DOHH2 (cell line): ENCODE data around the gene EIF6.

ENCODE experiments used
- EZH2phosphoT487 ChIP-seq: fragments of 200-600 bp; sonication (generic); IDR thresholded peaks from 2 replicates; pipeline ENCODE4 v1.6.1; 2017; ENCODE audit warnings: borderline replicate concordance, mild to moderate bottlenecking, antibody characterized with exemption, low read length, moderate library complexity, mixed read lengths
- TF ChIP-seq, protein P1 (sequence below): fragments of 200-600 bp; sonication (generic); IDR thresholded peaks from one replicate; pipeline ENCODE4 v1.5.1; 2014; ENCODE audit warnings: antibody characterized with exemption, mild to moderate bottlenecking, low read depth, low read length; ENCODE audit not compliant: poor library complexity, severe bottlenecking

DNA sequence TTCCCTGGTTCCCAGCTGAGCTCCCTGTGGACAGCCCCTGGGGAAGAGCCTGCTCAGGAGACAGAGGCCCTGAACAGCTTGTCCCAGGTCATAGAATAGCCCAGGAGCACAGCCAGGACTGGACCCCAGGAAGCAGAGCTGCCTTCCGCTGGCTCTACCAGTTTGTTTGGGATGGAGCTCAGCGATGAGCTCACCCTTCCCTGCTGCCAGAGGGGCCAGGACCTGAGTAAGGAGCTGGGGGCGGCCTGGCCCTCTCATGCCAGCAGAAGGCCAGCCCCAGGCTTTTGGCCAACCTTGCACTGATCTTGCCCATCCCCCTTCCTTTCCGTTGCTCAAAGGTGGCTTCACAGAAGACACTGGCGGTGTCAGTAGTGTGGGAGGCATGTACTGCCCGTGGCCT, 24.1 kb downstream of the EIF6 start:
- TF ChIP-seq, protein P1, sequence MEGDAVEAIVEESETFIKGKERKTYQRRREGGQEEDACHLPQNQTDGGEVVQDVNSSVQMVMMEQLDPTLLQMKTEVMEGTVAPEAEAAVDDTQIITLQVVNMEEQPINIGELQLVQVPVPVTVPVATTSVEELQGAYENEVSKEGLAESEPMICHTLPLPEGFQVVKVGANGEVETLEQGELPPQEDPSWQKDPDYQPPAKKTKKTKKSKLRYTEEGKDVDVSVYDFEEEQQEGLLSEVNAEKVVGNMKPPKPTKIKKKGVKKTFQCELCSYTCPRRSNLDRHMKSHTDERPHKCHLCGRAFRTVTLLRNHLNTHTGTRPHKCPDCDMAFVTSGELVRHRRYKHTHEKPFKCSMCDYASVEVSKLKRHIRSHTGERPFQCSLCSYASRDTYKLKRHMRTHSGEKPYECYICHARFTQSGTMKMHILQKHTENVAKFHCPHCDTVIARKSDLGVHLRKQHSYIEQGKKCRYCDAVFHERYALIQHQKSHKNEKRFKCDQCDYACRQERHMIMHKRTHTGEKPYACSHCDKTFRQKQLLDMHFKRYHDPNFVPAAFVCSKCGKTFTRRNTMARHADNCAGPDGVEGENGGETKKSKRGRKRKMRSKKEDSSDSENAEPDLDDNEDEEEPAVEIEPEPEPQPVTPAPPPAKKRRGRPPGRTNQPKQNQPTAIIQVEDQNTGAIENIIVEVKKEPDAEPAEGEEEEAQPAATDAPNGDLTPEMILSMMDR = no peak
- TF ChIP-seq EZH2phosphoT487 = no peak
